ENCODE measurements around the gene TUBG1.
A peak's percentile ranks its signal among the peaks of the same experiment; 100 is the strongest.

TUBG1 gene

GRCh38 chr17:42609182-42609813 is at the start of gene TUBG1, which contains the start of gene RETREG3:
Gene TUBG1, plus strand, starts transcription at chr17:42609683. Its CDS starts 55 bp downstream, at chr17:42609738.
Gene RETREG3, minus strand, starts transcription at chr17:42609374. Its CDS starts 50 bp downstream, at chr17:42609324.
- Histone ChIP-seq H3K36me3 (ENCODE audit: insufficient read depth, low read length) (peaks cover 16% of the 10 kb centered on the region), H3K4me1 (ENCODE audit: insufficient read depth, low read length) (peaks cover 8% of the 10 kb centered on the region; the same call in 1 of the 2 replicates), H3K9me3 (ENCODE audit: control insufficient read depth, insufficient read depth, low read length) (no peaks in the 10 kb centered on the region), H3K9ac (ENCODE audit: low read depth, low read length) (peak within 1 kb of the TSS; percentile 78)

DNA sequence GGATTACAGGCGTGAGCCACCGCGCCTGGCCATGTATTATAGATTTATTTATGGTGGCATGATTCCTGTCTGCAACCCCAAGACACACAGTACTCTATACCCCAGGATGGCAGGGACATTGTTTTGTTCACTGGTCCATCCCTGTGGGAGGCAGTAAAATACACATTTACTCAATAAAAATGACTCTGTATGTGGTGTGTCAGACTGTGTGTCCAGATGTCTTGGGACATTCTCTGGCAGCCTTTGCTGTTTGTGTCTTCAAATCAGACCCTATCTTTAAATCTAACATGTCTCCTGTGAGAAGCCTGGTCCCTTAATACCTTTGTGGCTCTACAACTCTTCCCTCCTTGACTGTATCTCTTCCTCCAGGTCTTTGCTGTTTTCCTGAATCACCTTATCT is 49.2 kb upstream of the TUBG1 start:
- no peaks in the 10 kb centered on the region for H3K36me3 ChIP-seq (ENCODE audit: insufficient read depth, low read length)
- H3K9ac ChIP-seq (ENCODE audit: low read depth, low read length), result no peak overlapping the region
- peaks cover 7% of the 10 kb centered on the region; the same call in 1 of the 2 replicates for H3K4me1 ChIP-seq (ENCODE audit: insufficient read depth, low read length)
- H3K9me3 ChIP-seq (ENCODE audit: control insufficient read depth, insufficient read depth, low read length), result no peaks in the 10 kb centered on the region

GRCh38 chr17:42561897-42562387 is 47.5 kb upstream of the TUBG1 start, which contains the start of gene COASY:
Gene COASY, plus strand, starts transcription at chr17:42562148. Its CDS starts 475 bp downstream, at chr17:42562623.
- peak within 1 kb of the TSS; percentile 87 for H3K9ac ChIP-seq (ENCODE audit: low read depth, low read length)
- H3K4me1 ChIP-seq (ENCODE audit: insufficient read depth, low read length), result peaks cover 7% of the 10 kb centered on the region; the same call in 1 of the 2 replicates
- H3K36me3 ChIP-seq (ENCODE audit: insufficient read depth, low read length), result no peaks in the 10 kb centered on the region
- H3K9me3 ChIP-seq (ENCODE audit: control insufficient read depth, insufficient read depth, low read length), result no peaks in the 10 kb centered on the region

DNA sequence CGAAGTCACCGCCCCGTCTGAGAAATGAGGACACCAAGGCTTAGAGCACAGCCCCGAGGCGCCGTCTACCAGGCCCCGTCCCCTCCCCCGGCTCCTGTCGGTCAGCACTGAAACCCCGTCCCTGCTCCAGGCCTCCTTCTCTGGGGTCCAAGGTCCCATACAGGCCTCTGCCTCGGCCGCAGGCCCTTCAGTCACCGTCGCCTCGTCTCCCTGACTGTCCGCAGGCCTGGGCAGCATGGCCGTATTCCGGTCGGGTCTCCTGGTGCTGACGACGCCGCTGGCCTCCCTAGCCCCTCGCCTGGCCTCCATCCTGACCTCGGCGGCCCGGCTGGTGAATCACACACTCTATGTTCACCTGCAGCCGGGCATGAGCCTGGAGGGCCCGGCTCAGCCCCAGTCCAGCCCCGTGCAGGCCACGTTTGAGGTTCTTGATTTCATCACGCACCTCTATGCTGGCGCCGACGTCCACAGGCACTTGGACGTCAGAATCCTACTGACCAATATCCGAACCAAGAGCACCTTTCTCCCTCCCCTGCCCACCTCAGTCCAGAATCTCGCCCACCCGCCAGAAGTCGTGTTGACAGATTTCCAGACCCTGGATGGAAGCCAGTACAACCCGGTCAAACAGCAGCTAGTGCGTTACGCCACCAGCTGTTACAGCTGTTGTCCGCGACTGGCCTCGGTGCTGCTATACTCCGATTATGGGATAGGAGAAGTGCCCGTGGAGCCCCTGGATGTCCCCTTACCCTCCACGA is 46.9 kb upstream of the TUBG1 start:
- H3K9me3 ChIP-seq (ENCODE audit: control insufficient read depth, insufficient read depth, low read length), result no peaks in the 10 kb centered on the region
- H3K36me3 ChIP-seq (ENCODE audit: insufficient read depth, low read length), result no peaks in the 10 kb centered on the region
- peaks cover 7% of the 10 kb centered on the region; the same call in 1 of the 2 replicates for H3K4me1 ChIP-seq (ENCODE audit: insufficient read depth, low read length)
- peak overlapping the region; percentile 87 for H3K9ac ChIP-seq (ENCODE audit: low read depth, low read length)

DNA sequence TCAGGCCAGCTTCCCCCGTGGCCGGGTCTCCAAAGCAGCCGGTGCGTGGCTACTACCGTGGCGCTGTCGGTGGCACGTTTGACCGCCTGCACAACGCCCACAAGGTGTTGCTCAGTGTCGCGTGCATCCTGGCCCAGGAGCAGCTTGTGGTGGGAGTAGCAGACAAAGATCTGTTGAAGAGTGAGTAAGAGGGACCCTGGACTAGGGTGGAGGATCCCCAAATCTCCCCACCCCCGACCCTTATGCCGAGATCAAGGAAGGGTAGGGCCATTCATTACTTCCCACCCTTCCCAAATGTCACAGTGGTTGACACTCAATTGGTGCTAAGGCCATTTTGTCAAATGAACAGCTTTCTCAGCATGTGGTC is 46.4 kb upstream of the TUBG1 start:
- Histone ChIP-seq H3K36me3 (ENCODE audit: insufficient read depth, low read length) (no peaks in the 10 kb centered on the region), H3K9ac (ENCODE audit: low read depth, low read length) (peak overlapping the region; percentile 87; the same call in 1 of the 2 replicates), H3K9me3 (ENCODE audit: control insufficient read depth, insufficient read depth, low read length) (no peaks in the 10 kb centered on the region), H3K4me1 (ENCODE audit: insufficient read depth, low read length) (peaks cover 7% of the 10 kb centered on the region; the same call in 1 of the 2 replicates)

DNA sequence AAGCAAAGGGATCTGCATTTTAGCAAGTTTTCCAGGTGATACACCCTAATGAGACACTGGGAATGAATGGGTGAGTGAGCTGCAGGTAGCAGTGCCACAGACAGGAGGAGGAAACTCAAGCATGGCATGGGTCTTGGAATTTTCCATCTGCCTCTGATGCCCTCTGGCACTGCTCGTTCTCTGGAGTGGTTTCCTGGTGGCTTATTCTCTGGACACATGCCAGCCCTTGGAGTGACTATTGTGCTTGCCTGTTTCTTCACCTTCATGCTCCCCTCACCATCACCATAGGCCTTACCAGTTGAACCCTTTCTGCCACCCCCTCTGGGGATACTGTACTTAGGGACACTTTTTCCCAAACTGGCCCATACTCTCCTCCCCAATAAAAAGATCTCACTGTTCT is 45.9 kb upstream of the TUBG1 start:
- no peaks in the 10 kb centered on the region for H3K9me3 ChIP-seq (ENCODE audit: control insufficient read depth, insufficient read depth, low read length)
- H3K9ac ChIP-seq (ENCODE audit: low read depth, low read length), result 0 out of 2 replicates have a peak overlapping the region, but pooled peaks have one; percentile 87
- peaks cover 7% of the 10 kb centered on the region; the same call in 1 of the 2 replicates for H3K4me1 ChIP-seq (ENCODE audit: insufficient read depth, low read length)
- H3K36me3 ChIP-seq (ENCODE audit: insufficient read depth, low read length), result no peaks in the 10 kb centered on the region

GRCh38 chr17:42563950-42564349 is 45.5 kb upstream of the TUBG1 start:
- no peaks in the 10 kb centered on the region for H3K36me3 ChIP-seq (ENCODE audit: insufficient read depth, low read length)
- H3K4me1 ChIP-seq (ENCODE audit: insufficient read depth, low read length), result peaks cover 7% of the 10 kb centered on the region; the same call in 1 of the 2 replicates
- no peak overlapping the region for H3K9ac ChIP-seq (ENCODE audit: low read depth, low read length)
- no peaks in the 10 kb centered on the region for H3K9me3 ChIP-seq (ENCODE audit: control insufficient read depth, insufficient read depth, low read length)

DNA sequence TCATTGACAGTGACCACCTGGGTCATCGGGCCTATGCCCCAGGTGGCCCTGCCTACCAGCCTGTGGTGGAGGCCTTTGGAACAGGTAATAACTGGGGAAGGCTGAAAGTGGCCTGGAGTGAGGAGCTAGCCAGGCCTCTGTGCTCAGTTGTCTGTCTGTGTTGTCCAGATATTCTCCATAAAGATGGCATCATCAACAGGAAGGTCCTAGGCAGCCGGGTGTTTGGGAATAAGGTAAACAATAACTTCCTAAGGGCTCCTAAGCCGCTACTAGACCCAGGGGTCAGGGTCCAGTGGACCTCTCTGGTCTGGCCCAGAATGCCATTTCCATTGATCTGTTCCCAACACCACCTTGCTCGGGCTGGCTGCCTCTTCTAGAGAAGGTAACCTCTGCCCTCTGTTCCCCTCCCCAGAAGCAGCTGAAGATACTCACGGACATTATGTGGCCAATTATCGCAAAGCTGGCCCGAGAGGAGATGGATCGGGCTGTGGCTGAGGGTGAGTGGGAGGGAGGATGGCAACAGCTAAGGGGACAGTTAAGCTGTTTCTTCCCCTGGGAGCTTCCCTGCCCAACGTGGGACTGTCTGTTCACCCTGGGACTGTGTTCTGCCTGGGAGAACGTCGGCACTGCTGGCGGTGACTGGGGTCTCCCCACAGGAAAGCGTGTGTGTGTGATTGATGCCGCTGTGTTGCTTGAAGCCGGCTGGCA is 44.5 kb upstream of the TUBG1 start:
- Histone ChIP-seq H3K36me3 (ENCODE audit: insufficient read depth, low read length) (no peaks in the 10 kb centered on the region), H3K9ac (ENCODE audit: low read depth, low read length) (no peak overlapping the region), H3K4me1 (ENCODE audit: insufficient read depth, low read length) (peaks cover 7% of the 10 kb centered on the region; the same call in 1 of the 2 replicates), H3K9me3 (ENCODE audit: control insufficient read depth, insufficient read depth, low read length) (no peaks in the 10 kb centered on the region)

GRCh38 chr17:42565523-42566214 is 43.8 kb upstream of the TUBG1 start:
- Histone ChIP-seq H3K9me3 (ENCODE audit: control insufficient read depth, insufficient read depth, low read length) (no peaks in the 10 kb centered on the region), H3K9ac (ENCODE audit: low read depth, low read length) (no peak overlapping the region), H3K4me1 (ENCODE audit: insufficient read depth, low read length) (peaks cover 7% of the 10 kb centered on the region; the same call in 1 of the 2 replicates), H3K36me3 (ENCODE audit: insufficient read depth, low read length) (no peaks in the 10 kb centered on the region)

DNA sequence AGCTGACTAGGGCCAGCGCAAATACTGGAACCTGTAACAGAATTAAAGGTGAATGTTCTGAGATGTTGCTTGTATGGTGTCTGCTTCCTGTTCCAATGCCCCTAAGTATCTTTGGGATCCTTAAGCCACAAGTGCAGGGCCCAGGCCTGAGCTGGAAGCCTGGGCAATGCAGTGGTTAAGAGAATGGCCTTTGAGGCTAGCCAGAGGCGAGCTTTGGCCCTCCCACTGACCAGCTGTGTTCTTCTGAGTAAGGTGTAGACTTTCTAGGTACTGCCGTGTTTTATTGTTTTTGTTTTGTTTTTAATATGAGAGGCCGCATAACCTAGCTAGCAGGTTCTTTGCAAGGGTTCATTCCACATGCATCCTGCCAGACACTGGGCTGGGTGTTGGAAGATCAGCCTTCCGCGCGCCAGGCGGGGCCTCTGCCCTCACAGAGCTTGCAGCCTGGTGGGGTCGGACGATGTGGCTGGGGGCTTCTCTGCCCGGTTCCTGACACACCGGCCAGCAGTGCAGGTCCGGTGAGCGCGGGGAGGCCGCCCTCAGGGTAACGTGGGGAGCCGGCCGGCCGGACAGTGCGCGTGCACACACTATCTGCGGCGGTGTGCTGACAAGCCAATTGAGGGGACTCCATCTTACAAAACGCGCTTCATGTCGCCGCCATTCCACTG is 43.1 kb upstream of the TUBG1 start:
- Histone ChIP-seq H3K9me3 (ENCODE audit: control insufficient read depth, insufficient read depth, low read length) (no peaks in the 10 kb centered on the region), H3K9ac (ENCODE audit: low read depth, low read length) (peak overlapping the region; percentile 94), H3K36me3 (ENCODE audit: insufficient read depth, low read length) (no peaks in the 10 kb centered on the region), H3K4me1 (ENCODE audit: insufficient read depth, low read length) (peaks cover 7% of the 10 kb centered on the region; the same call in 1 of the 2 replicates)

DNA sequence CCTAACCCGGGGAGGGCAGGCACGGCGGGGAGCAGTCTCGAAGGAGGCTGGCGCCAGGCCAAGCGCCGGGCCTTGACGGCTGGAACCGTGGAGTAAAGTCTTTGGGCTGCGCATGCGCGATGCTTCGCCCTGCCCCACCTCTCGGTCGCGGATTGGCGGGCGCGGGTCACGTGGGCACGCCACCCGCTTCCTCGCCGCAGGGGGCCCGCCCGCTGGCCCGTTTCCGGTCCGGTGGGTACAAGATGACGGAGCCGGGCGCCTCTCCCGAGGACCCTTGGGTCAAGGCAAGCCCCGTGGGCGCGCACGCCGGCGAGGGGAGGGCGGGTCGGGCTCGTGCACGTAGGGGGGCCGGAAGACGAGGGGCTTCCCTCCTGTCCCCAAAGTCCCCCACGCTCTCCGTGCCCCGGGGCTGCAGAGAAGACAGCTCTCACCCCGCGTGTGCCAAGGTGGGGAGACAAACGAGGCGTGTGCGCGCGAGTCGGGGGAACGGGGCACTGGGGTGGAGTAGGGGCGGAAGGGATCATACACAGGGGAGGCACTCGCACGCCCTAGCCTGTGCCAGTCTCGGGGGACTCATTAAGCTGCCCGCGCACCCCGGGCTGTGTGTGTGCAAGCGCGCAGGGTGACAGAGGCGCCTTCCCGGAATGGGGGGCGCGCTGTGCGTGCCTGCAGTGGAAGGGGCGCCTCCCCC is 42.5 kb upstream of the TUBG1 start, which contains the start of gene MLX:
TSS of gene MLX (plus strand) at position 218 of the 691 bp plus-strand sequence. CDS start at position 243, 25 bp downstream.
- peaks cover 4% of the 10 kb centered on the region; the same call in 1 of the 2 replicates for H3K36me3 ChIP-seq (ENCODE audit: insufficient read depth, low read length)
- H3K4me1 ChIP-seq (ENCODE audit: insufficient read depth, low read length), result peaks cover 7% of the 10 kb centered on the region; the same call in 1 of the 2 replicates
- peak within 1 kb of the TSS; percentile 94 for H3K9ac ChIP-seq (ENCODE audit: low read depth, low read length)
- no peaks in the 10 kb centered on the region for H3K9me3 ChIP-seq (ENCODE audit: control insufficient read depth, insufficient read depth, low read length)

- Histone ChIP-seq H3K9me3 (ENCODE audit: control insufficient read depth, insufficient read depth, low read length) (no peaks in the 10 kb centered on the region), H3K4me1 (ENCODE audit: insufficient read depth, low read length) (no peaks in the 10 kb centered on the region; the same call in 1 of the 2 replicates), H3K36me3 (ENCODE audit: insufficient read depth, low read length) (peaks cover 14% of the 10 kb centered on the region; the same call in 1 of the 2 replicates), H3K9ac (ENCODE audit: low read depth, low read length) (no peak overlapping the region)
These were observed 41.0 kb upstream of the TUBG1 start for GRCh38 chr17:42568341-42569111.
